ENCODE measurements around the gene ABAT.

GRCh38 chr16:8639694-8640093 is 34.7 kb upstream of the ABAT start:
- TF ChIP-seq POLR2AphosphoS5 (IDR thresholded peaks at IDR 0.05) (no peak), CTCF (IDR thresholded peaks at IDR 0.05) (no peak), POLR2A (IDR thresholded peaks at IDR 0.05; ENCODE audit: low read depth) (no peak), EP300 (IDR thresholded peaks at IDR 0.05) (no peak)

Measured in esophagus muscularis mucosa (tissue), 4 donors.